ENCODE measurements around the gene CLDN24. TPM values are rescaled to one million over a fixed set of nuclear protein-coding genes. Genes with fewer than 3 reads are reported as not detected.

CLDN24 gene
- total RNA-seq, 1 experiment from 2014 or later = not detected

- H3K23ac ChIP-seq (ENCODE audit: insufficient read length, low read depth, low read length) = no peak overlapping the region
- no CpG with 5 or more reads among the region's 20 CpGs for WGBS (ENCODE audit: extremely low coverage, insufficient read length, low lambda C conversion rate)
- no peak overlapping the region; a peak in 2 of 7 replicates for H3K27ac Mint-ChIP-seq
- H2BK120ac ChIP-seq (ENCODE audit: low read depth, low read length, poor library complexity, severe bottlenecking) = no peak overlapping the region
- no peaks in the 10 kb centered on the region for H3K4me1 ChIP-seq (ENCODE audit: insufficient read depth, low read length)
- H3K9me3 Mint-ChIP-seq = 0 out of 5 replicates have a peak, but pooled peaks cover 0 to 2% of the 10 kb centered on the region in 2 experiments
- no peak overlapping the region for H4K8ac ChIP-seq (replicated peaks; ENCODE audit: insufficient read length, low read depth, low read length)
- H3T11ph ChIP-seq (ENCODE audit: low read length) = no peak overlapping the region
- no peaks in the 10 kb centered on the region for H3K36me3 Mint-ChIP-seq (ENCODE audit: insufficient read depth in 1 of 3, low read depth in 3 of 3)
- H3K56ac ChIP-seq (ENCODE audit: insufficient read length, low read depth, low read length) = no peak overlapping the region
- no peak overlapping the region for H3K14ac ChIP-seq (ENCODE audit: insufficient read depth, low read length)
- H3K4me2 ChIP-seq (ENCODE audit: insufficient read depth, insufficient read length, low read length) = no peak overlapping the region
- H3K9me3 ChIP-seq (ENCODE audit: control insufficient read depth, low read depth, low read length) = no peaks in the 10 kb centered on the region
- H3K27ac ChIP-seq (ENCODE audit: insufficient read length, low read depth, low read length) = no peak overlapping the region
- no peak overlapping the region for H3K18ac ChIP-seq (ENCODE audit: insufficient read length, low read depth, low read length)
- no peak for TF ChIP-seq CTCF (conservative IDR thresholded peaks at IDR 0.05)
- no peak for DNase-seq
- H3K4ac ChIP-seq (ENCODE audit: low read depth, low read length) = no peak overlapping the region
- H3K79me2 ChIP-seq (ENCODE audit: insufficient read depth, low read length) = no peaks in the 10 kb centered on the region
- H3K4me1 Mint-ChIP-seq = peaks cover 7 to 8% of the 10 kb centered on the region in 2 experiments
- H3K27me3 ChIP-seq (ENCODE audit: insufficient read depth, low read length) = no peaks in the 10 kb centered on the region
- no peak overlapping the region for H4K5ac ChIP-seq (ENCODE audit: insufficient read length, low read depth, low read length)
- no peaks in the 10 kb centered on the region for H4K20me1 ChIP-seq (ENCODE audit: control insufficient read depth, insufficient read depth, insufficient read length)
- H2BK5ac ChIP-seq (ENCODE audit: insufficient read length, low read length) = no peak overlapping the region
- no peak overlapping the region for H2BK15ac ChIP-seq (ENCODE audit: low read depth, low read length)
- H3K27me3 Mint-ChIP-seq (ENCODE audit: low read depth) = no peaks in the 10 kb centered on the region; the same call in 1 of the 2 replicates
- no peak overlapping the region for H2AK5ac ChIP-seq (ENCODE audit: insufficient read length, low read length)
- H2BK12ac ChIP-seq (ENCODE audit: insufficient read length, low read depth, low read length) = no peak overlapping the region
- no peak overlapping the region for H3K9ac ChIP-seq (ENCODE audit: extremely low read depth, insufficient read length, low read length)
- H4K91ac ChIP-seq (ENCODE audit: insufficient read length, low read depth, low read length) = no peak overlapping the region
- no peaks in the 10 kb centered on the region for H3K23me2 ChIP-seq (ENCODE audit: insufficient read length, low read depth, low read length, poor library complexity, severe bottlenecking)
- H3K4me3 Mint-ChIP-seq = no peak overlapping the region
- H3K79me1 ChIP-seq (ENCODE audit: insufficient read depth, low read depth, low read length, poor library complexity, severe bottlenecking) = no peaks in the 10 kb centered on the region
- no peak overlapping the region for H2AFZ ChIP-seq (ENCODE audit: low read length)
- H2BK20ac ChIP-seq (ENCODE audit: low read depth, low read length, poor library complexity, severe bottlenecking) = no peak overlapping the region
Observed at GRCh38 chr4:183356931-183357675, 34.9 kb upstream of the CLDN24 start.
